GM23338 (cell line): Measurements from ENCODE around the gene NHS. TPM values are rescaled to one million over a fixed set of nuclear protein-coding genes. Genes with fewer than 3 reads are reported as not detected.

Experiments used
- ATAC-seq: fragments of 200-7000 bp; cut with Tn5 transposase; 3 replicates; pipeline ENCODE4 v1.9.1; 2020
- DNase-seq: peaks from one replicate; pipeline ENCODE4 v3.0.0-alpha.2; 2015; ENCODE audit warnings: low spot score
- H2AFZ ChIP-seq: fragments of 200-600 bp; sonication (generic); 2 replicates; pipeline ENCODE4 v1.8.0; 2016; ENCODE audit warnings: antibody characterized with exemption, mild to moderate bottlenecking, moderate library complexity
- H3F3A ChIP-seq: fragments of 200-600 bp; sonication (generic); replicated peaks from 2 replicates; pipeline ENCODE4 v1.8.0; 2017; ENCODE audit warnings: antibody characterized with exemption, mixed run types, low read depth
- H3K27ac ChIP-seq: fragments of 200-600 bp; sonication (generic); 2 replicates; pipeline ENCODE4 v1.6.1; 2016; ENCODE audit warnings: low read depth
- H3K27me3 ChIP-seq: fragments of 200-600 bp; sonication (generic); 2 replicates; pipeline ENCODE4 v1.8.0; 2016; ENCODE audit warnings: mild to moderate bottlenecking, mixed run types, moderate library complexity; ENCODE audit not compliant: insufficient read depth
- H3K36me3 ChIP-seq: fragments of 200-600 bp; sonication (generic); 2 replicates; pipeline ENCODE4 v1.8.0; 2016; ENCODE audit warnings: mild to moderate bottlenecking; ENCODE audit not compliant: insufficient read depth
- H3K4me1 ChIP-seq: fragments of 200-600 bp; sonication (generic); 2 replicates; pipeline ENCODE4 v1.8.0; 2016; ENCODE audit warnings: mild to moderate bottlenecking, moderate library complexity; ENCODE audit not compliant: insufficient read depth
- H3K4me2 ChIP-seq: fragments of 200-600 bp; sonication (generic); 2 replicates; pipeline ENCODE4 v1.7.1; 2017; ENCODE audit warnings: mixed run types
- H3K4me3 ChIP-seq: fragments of 200-600 bp; sonication (generic); 2 replicates; pipeline ENCODE4 v1.6.1; 2016; ENCODE audit warnings: mixed run types
- H3K79me2 ChIP-seq: fragments of 200-600 bp; sonication (generic); replicated peaks from 2 replicates; pipeline ENCODE4 v1.8.0; 2017; ENCODE audit warnings: mild to moderate bottlenecking; ENCODE audit not compliant: insufficient read depth
- H3K9me2 ChIP-seq: fragments of 200-600 bp; sonication (generic); 2 replicates; pipeline ENCODE4 v1.8.0; 2017; ENCODE audit not compliant: insufficient read depth
- H4K20me1 ChIP-seq: fragments of 200-600 bp; sonication (generic); replicated peaks from 2 replicates; pipeline ENCODE4 v1.8.0; 2017; ENCODE audit warnings: mild to moderate bottlenecking; ENCODE audit not compliant: insufficient read depth
- H3K27ac Mint-ChIP-seq: 2 replicates; pipeline ENCODE4 v1.8.0; 2020; ENCODE audit warnings: inconsistent platforms, mild to moderate bottlenecking, moderate library complexity, mixed read lengths
- H3K27me3 Mint-ChIP-seq: 3 replicates; pipeline ENCODE4 v1.8.0; 2022; ENCODE audit warnings: low read depth, mild to moderate bottlenecking, moderate library complexity, mixed read lengths, inconsistent platforms; ENCODE audit not compliant: insufficient read depth, poor library complexity
- H3K36me3 Mint-ChIP-seq: 3 replicates; pipeline ENCODE4 v1.8.0; 2021; ENCODE audit warnings: low read depth, mild to moderate bottlenecking, inconsistent platforms, moderate library complexity, mixed read lengths
- H3K4me1 Mint-ChIP-seq: 3 replicates; pipeline ENCODE4 v1.8.0; 2020; ENCODE audit warnings: mild to moderate bottlenecking, inconsistent platforms, mixed read lengths
- H3K4me3 Mint-ChIP-seq: 3 replicates; pipeline ENCODE4 v1.8.0; 2021; ENCODE audit warnings: moderate library complexity, mild to moderate bottlenecking, inconsistent platforms, mixed read lengths
- H3K9me3 Mint-ChIP-seq: 3 replicates; pipeline ENCODE4 v1.8.0; 2020; ENCODE audit warnings: moderate library complexity, mild to moderate bottlenecking, inconsistent platforms, mixed read lengths
- POLR2AphosphoS5 ChIP-seq: IDR thresholded peaks from 2 replicates; pipeline ENCODE4 v1.6.1; 2016; ENCODE audit warnings: antibody characterized with exemption, low read depth
- long read RNA-seq: library from polyadenylated mRNA; unstranded; transcript quantifications from one replicate; pipeline ENCODE4 v2.0.0, GENCODE V29; 2020; ENCODE audit not compliant: unreplicated experiment
- polyA plus RNA-seq: library from polyadenylated mRNA; unstranded; fragments of >200 nt; fragmentation: Nextera tagmentation; extraction: Ambion mirVana; gene quantifications from 2 replicates; pipeline ENCODE4 v1.2.1, GENCODE V29; 2016
- total RNA-seq: library from RNA; depleted of rRNA; stranded (reverse); fragments of >200 nt; shearing (Covaris generic); gene quantifications from 2 replicates; pipeline ENCODE4 v1.2.3, GENCODE V29; 2014; rRNA removed
- TF ChIP-seq, protein P1 (sequence below), 2 experiments: fragments of 200-600 bp in 1 of 2; sonication (generic) in 1 of 2; conservative IDR thresholded peaks; 2 replicates each; pipeline versions ENCODE4 v1.5.1 to v1.6.1; 2016 to 2017; ENCODE audit warnings: antibody characterized with exemption in 2 of 2, low read depth in 2 of 2, mild to moderate bottlenecking in 2 of 2, moderate library complexity in 1 of 2
- TF ChIP-seq, protein P2 (sequence below): fragments of 250-450 bp; sonication (Bioruptor Pico); IDR thresholded peaks from 2 replicates; pipeline ENCODE4 v1.5.0; 2020; ENCODE audit warnings: mild to moderate bottlenecking, moderate library complexity

Gene NHS
- total RNA-seq (5.6 and 8.2 TPM in 2 replicates), polyA plus RNA-seq (1.8 and 2.1 TPM in 2 replicates)
- long read RNA-seq, partial matches to known transcripts = 0 of 1 reads
- long read RNA-seq, other reads (novel, unspliced or antisense) = 1 of 1 reads

DNA sequence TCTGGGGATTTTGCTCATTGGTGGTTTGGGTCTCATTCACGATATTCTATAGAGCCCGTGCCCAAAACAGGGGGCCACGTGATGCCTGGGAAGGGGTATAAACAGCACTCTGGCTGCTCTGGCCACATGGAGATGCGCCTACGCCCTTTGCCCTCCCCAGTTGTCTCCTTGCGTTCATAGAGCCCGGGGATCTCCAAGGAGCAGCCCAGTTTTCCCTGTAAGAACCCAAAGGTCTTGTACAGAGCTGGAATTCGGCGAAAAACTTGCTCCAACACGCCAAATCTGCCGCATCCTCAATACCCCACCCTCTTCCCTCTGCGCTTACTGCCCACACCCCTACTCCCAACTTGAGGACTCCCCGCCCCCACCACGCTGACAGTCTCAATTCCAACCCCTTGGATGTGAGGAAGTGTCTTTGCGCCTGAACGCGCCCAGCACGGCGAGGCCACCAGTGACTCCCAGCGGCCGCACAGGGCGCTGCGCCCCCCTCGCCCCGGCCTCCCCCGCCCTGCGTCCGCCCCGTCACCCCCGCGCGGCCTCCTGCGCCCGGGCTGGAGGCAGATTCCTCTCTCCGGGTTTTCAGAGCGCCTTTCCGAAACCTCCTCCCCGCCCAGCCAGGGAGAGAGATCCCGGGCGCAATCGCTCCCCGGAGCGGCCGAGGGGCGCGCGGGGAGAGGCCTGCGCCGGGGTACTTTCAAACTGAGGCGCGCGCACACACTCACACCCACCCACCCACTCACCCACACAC, at the start of gene NHS:
Gene NHS, plus strand, starts transcription at position 582 of the 748 bp plus-strand sequence. CDS start 558 bp downstream, outside the sequence.
- Histone ChIP-seq H3K4me2 (peak within 1 kb of the TSS; percentile 88), H4K20me1 (peaks cover 4% of the 10 kb centered on the region; the same call in 1 of the 2 replicates), H3K79me2 (no peaks in the 10 kb centered on the region), H3K4me1 (peaks cover 12% of the 10 kb centered on the region; the same call in 1 of the 2 replicates), H3K27me3 (peaks cover 33% of the 10 kb centered on the region), H3K27ac (no peak within 1 kb of the TSS), H3K9me2 (no peaks in the 10 kb centered on the region), H3F3A (no peaks in the 10 kb centered on the region), H2AFZ (peak within 1 kb of the TSS; percentile 76; the same call in 1 of the 2 replicates), H3K4me3 (peak within 1 kb of the TSS; percentile 65), H3K36me3 (no peaks in the 10 kb centered on the region)
- Mint-ChIP-seq H3K4me3 (peak within 1 kb of the TSS; percentile 75), H3K4me1 (peaks cover 18% of the 10 kb centered on the region), H3K36me3 (peaks cover under 1% of the 10 kb centered on the region; the same call in 2 of the 3 replicates), H3K27me3 (peaks cover 29% of the 10 kb centered on the region), H3K27ac (no peak within 1 kb of the TSS), H3K9me3 (peaks cover 5% of the 10 kb centered on the region; the same call in 1 of the 3 replicates)
- DNase-seq = peak; percentile 84
- TF ChIP-seq, protein P1, sequence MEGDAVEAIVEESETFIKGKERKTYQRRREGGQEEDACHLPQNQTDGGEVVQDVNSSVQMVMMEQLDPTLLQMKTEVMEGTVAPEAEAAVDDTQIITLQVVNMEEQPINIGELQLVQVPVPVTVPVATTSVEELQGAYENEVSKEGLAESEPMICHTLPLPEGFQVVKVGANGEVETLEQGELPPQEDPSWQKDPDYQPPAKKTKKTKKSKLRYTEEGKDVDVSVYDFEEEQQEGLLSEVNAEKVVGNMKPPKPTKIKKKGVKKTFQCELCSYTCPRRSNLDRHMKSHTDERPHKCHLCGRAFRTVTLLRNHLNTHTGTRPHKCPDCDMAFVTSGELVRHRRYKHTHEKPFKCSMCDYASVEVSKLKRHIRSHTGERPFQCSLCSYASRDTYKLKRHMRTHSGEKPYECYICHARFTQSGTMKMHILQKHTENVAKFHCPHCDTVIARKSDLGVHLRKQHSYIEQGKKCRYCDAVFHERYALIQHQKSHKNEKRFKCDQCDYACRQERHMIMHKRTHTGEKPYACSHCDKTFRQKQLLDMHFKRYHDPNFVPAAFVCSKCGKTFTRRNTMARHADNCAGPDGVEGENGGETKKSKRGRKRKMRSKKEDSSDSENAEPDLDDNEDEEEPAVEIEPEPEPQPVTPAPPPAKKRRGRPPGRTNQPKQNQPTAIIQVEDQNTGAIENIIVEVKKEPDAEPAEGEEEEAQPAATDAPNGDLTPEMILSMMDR (conservative IDR thresholded peaks at IDR 0.05; ENCODE audit: low read depth in 2 of 2) = peak; percentile 33 to 56; a peak in 3 of 4 replicates
- TF ChIP-seq, protein P2, sequence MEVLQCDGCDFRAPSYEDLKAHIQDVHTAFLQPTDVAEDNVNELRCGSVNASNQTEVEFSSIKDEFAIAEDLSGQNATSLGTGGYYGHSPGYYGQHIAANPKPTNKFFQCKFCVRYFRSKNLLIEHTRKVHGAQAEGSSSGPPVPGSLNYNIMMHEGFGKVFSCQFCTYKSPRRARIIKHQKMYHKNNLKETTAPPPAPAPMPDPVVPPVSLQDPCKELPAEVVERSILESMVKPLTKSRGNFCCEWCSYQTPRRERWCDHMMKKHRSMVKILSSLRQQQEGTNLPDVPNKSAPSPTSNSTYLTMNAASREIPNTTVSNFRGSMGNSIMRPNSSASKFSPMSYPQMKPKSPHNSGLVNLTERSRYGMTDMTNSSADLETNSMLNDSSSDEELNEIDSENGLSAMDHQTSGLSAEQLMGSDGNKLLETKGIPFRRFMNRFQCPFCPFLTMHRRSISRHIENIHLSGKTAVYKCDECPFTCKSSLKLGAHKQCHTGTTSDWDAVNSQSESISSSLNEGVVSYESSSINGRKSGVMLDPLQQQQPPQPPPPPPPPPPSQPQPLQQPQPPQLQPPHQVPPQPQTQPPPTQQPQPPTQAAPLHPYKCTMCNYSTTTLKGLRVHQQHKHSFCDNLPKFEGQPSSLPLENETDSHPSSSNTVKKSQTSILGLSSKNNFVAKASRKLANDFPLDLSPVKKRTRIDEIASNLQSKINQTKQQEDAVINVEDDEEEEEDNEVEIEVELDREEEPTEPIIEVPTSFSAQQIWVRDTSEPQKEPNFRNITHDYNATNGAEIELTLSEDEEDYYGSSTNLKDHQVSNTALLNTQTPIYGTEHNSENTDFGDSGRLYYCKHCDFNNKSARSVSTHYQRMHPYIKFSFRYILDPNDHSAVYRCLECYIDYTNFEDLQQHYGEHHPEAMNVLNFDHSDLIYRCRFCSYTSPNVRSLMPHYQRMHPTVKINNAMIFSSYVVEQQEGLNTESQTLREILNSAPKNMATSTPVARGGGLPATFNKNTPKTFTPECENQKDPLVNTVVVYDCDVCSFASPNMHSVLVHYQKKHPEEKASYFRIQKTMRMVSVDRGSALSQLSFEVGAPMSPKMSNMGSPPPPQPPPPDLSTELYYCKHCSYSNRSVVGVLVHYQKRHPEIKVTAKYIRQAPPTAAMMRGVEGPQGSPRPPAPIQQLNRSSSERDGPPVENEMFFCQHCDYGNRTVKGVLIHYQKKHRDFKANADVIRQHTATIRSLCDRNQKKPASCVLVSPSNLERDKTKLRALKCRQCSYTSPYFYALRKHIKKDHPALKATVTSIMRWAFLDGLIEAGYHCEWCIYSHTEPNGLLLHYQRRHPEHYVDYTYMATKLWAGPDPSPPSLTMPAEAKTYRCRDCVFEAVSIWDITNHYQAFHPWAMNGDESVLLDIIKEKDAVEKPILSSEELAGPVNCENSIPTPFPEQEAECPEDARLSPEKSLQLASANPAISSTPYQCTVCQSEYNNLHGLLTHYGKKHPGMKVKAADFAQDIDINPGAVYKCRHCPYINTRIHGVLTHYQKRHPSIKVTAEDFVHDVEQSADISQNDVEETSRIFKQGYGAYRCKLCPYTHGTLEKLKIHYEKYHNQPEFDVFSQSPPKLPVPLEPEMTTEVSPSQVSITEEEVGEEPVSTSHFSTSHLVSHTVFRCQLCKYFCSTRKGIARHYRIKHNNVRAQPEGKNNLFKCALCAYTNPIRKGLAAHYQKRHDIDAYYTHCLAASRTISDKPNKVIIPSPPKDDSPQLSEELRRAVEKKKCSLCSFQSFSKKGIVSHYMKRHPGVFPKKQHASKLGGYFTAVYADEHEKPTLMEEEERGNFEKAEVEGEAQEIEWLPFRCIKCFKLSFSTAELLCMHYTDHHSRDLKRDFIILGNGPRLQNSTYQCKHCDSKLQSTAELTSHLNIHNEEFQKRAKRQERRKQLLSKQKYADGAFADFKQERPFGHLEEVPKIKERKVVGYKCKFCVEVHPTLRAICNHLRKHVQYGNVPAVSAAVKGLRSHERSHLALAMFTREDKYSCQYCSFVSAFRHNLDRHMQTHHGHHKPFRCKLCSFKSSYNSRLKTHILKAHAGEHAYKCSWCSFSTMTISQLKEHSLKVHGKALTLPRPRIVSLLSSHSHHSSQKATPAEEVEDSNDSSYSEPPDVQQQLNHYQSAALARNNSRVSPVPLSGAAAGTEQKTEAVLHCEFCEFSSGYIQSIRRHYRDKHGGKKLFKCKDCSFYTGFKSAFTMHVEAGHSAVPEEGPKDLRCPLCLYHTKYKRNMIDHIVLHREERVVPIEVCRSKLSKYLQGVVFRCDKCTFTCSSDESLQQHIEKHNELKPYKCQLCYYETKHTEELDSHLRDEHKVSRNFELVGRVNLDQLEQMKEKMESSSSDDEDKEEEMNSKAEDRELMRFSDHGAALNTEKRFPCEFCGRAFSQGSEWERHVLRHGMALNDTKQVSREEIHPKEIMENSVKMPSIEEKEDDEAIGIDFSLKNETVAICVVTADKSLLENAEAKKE (CRISPR knock-in tag) = no peak
- TF ChIP-seq POLR2AphosphoS5 = peak; percentile 33; the same call in 1 of the 2 replicates
- ATAC-seq = peak; percentile 69
